ENCODE data around the gene PPY. TPM values are rescaled to one million over a fixed set of nuclear protein-coding genes. Genes with fewer than 3 reads are reported as not detected.
"Not testable (repeated sequence)": the region's sequence is repeated elsewhere in the genome, so short reads cannot be mapped to it uniquely, and the experiment has no call there.

PPY gene
- total RNA-seq, 1 experiment from 2014 or later = not detected

DNA sequence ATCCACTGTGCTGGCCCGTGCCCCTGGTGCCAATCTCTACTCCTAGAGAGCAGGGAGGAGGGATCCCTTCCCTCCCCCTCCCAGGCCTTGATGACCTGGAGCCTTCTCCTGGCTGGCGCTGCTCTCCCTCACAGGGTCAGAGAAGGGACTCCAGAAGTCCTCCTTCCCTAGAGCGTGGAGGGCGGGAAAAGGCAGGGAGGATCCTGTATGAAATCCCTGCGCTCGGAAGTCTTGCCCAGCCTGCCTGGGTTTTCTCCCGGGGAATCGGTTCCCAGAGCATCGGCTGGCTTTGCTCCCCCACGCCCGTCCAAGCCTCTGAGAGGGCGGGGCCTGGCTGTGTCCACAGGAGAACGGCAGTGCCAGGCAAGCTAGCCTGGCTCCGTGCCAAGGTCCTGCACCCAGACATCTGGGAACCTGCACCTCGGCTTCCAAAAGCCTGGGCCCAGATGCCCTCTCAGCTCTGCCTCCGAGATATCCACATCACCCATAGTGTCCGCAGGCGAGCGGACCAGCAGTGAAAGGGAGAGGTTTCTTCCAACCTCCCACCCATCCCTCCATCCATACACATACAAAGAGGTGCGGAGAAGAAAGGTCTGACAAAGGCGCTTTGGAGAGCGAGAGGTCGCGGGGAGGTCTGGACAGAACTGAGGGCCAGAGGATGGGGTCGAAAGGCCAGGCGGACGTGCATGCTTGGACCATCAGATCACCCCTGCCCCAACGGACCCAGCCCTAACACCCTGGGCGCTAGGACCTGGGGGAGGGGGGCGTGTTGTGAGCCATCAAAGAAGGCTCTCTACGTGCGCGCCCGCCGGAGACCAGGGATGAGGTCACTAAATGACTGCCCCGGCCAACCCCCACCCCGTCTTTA lies 36.1 kb downstream of the PPY start:
- no peak for DNase-seq (ENCODE audit: low spot score)

DNA sequence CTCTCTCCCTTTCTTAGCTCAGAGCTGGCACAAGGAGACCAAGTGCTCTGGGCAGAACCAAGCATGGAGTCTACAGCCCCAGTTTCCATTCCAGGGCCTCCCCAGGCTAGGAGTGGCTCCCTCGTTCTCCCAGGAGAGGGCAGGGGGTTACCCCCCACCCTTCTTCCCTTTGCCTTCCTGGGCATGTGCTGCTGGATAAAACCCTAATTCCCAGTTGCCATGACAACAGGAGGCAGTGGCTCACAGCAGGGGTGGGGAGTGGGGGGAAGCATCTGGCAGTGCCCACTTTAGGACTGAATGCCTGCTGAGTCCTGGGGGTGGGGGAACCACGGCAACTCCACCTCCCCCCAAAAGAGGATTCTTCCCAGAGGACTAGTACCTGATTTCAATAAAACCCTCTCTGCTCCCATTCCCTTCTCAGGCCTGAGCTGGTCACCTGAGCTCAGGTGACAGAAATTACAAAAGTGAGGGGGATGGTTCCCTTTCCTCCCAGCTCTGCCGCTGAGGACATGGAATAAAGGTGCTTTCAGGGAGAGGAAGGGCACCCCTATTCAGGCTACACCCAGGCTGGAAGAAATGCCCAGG lies 36.8 kb downstream of the PPY start:
- no peak for DNase-seq (ENCODE audit: low spot score)

DNA sequence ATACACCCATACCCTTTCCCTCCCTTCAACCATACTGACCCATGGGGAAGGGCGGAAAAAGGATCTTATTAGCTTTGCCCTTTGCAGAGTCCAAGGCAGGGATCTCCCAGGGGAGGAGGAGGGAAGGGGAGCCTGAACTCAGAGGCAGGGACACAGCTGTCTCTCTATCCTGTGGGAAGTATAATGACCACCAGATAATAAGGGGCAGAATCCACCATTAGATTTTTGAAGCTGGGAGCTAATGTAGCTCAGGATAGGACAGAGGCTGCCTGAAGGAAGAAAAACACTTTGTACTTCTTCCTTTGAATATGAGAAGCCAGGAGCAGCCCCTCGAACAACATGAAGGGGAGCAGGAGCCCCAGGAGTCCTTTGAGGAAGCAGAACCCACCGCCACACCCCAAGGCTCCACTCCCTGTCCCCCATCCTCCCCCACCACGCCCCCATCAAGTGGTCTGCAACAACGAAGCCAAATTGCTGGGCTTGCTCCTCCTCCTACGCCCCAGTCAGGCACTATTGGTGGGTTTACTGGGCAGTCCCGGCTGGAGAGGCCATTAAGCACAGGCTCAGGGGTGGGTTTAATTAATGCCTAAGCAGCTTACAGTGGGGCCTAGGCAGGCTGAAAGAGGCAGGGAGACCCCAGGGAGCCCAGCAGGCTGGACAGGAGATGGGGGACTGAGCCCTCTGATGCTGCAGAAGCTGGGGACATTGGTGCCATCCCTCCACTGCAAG lies 40.3 kb downstream of the PPY start:
- DNase-seq (ENCODE audit: low spot score) = no peak

DNA sequence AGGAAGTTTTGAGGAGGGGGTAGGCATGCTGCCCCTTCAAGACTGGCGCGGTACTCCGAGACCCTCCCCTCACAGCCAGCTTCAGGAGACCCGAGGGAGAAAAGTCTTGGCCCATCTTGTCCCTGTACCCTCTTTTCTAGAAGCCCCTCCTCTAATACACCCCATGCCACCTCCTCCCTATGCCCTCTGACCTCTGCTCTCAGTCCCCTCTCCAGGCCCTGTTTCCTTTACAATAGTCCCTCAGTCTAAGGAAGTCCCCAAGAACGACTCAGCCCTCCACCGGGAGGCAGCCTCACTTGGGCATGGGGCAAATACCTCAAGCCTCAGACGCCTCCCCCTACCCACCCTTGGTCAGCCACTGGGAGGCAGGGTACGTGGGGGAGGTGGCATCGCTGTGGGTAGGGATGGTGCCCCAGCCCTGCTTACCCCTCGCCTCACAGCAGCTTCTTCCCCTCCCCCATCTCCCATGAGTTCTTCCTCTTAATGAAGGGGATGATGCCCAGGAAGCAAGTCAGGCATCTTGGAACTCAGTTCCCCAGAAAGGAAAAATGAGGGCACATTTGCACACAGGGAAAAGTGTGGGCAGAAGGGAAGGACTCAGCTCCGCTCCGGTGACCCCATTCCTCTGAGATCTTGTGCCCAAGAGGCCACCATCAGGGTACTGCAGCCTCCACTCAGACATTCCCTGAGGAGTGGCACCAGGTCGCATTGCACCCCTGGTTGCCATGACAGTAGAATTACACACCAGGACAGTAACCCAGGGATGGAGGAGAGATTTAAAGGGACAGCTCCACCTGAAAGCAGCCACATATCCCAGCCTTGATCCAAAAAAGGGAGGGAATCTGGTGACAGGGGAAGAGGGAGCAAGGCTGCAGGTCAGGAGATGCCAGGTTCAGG lies 41.2 kb downstream of the PPY start:
- no peak for DNase-seq (ENCODE audit: low spot score)

DNA sequence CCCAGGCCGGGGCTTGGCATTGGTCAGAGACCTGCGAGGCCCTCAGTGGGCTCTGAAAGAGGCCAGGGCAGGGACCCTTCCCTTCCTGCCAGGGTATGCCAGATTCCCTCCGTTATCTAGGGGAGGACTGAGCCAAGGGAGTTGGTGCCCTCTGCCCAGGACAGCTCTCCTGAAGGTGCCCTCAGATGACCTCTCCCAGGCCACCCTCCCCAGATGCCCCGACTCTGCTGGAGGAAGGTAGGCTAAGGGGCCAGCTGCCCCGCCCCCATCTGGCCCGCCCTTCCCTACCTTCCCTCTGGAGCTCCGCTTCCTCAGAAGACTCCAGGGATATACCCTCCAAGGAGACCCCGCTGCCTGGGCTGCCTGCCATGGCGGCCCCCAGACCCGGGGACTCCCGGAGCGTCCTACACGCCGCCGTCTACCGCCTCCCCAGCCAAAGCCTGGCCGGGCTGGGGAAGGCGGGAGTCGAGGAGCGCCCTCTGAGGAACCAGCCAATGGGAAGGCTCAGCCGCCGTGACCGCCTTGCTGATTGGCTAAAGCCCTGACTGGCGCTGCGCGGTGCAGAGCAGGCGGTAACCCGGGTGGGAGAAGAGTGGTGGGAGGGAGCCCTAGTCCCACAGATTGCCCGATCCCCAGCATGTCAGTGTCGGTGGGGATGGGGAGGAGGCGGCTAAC lies 42.0 kb downstream of the PPY start:
- DNase-seq (ENCODE audit: low spot score) = peak; percentile 85

DNA sequence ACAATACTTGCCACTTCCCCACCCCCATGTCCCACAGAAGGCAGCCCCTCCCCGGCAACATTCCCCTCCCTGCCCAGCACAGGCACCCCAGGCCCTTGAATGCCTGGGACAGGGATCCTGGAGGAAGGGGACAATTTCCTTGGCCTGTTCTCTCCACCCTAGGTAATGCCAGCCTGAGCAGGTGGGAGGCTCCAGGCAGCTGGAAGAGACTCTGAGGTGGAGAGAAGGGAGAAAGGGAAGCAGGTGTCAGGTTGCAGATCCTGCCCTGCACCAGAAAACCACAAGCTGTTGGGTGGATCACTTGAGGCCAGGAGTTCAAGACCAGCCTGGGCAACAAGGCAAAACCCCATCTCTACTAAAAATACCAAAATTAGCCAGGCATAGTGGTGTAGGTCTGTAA lies 43.8 kb downstream of the PPY start:
- DNase-seq (ENCODE audit: low spot score) = no peak

DNA sequence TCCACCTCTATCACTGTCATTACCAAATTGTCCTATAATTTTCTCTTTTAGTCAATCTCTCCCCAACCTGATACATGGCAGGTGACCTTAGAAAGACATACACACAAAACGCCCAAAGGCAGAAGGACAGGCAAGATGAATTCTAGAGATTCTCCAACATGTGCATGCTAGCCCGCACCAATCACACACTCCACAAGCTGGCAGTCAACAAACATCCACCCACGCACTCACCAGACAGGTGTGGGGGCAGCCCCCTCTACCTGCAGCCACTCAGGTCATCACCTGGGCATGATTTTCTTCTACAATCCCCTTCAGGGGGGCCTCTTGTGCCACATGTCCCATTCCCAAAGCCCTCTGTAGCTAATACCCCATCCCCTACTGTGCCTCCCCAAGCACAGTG lies 44.4 kb downstream of the PPY start:
- no peak for DNase-seq (ENCODE audit: low spot score)

DNA sequence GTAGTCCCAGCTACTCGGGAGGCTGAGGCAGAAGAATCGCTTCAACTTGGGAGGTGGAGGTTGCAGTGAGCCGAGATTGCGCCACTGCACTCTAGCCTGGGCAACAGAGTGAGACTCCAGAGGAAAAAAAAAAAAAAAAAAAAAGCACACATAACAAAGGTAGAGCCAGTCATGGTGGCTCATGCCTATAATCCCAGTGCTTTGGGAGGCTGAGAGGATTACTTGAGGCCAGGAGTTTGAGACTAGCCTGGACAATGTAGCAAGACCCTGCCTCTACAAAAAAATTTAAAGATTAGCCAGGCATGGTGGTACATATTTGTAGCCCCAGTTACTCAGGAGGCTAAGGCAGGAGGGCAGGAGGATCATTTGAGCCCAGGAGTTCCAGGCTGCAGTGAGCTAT lies 47.8 kb downstream of the PPY start:
- DNase-seq (ENCODE audit: low spot score) = not testable (repeated sequence)

DNA sequence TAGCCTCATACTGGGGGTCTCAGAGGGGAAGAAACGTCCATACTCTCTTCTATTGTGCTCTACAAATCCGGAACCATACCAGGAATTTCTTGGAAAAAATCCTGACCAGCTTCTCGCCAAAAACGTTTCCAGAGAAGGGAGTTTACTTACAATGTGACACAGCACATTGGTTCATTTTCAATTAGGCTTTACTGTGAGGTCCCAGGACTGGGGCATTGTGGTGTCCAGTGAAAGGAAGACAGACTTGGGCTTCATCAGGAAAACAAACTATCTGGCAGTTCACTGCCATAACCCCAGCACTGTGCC lies 49.7 kb downstream of the PPY start:
- DNase-seq (ENCODE audit: low spot score) = no peak

DNA sequence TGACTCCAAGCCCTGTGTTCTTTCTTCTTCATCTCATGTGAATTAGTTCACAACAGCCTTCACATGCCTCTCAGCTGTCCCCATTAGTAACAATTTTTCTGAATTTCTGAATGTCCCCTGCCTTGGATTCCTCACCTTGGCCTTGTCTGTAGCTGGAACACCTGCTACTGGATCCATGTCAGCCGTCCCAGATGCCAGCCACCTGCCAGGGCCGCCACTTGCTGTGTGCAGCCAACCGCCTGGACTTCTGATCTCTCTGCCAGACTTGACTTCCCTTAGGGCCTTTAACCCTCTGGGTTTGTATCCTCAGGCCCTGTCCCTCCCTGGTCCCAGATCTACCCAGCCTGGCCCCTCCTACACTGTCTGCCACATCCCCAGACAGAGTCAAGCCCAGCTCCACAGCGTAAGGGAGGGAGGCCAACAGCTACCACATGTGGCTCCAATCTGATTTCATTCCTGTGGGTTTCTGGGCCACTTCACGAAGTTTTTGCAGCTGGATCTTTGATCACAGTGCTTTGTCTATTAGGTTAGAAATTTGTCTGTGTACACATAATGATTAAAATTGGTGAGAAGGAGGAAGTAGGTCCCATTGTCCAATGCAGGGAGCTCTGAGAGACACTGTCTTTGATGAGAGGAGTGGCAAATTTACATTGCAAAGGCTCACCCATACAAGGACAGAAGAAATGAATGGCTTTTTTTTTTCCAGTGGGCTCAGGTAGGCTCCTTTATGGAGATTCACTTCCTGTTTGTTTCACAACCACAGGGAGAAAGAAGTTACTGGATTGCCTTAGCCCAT lies 50.2 kb downstream of the PPY start:
- no peak for DNase-seq (ENCODE audit: low spot score)

Other genes starting within 250 kb of the PPY start
- 0.07 and 0.24 TPM in 2 replicates for gene SOST, start 183.7 kb downstream of the PPY start, total RNA-seq (2014; rRNA removed; shearing (Covaris generic))
- 74.8 and 84.6 TPM in 2 replicates for gene DUSP3, start 163.5 kb downstream of the PPY start, total RNA-seq (2014; rRNA removed; shearing (Covaris generic))
- gene CFAP97D1, start 162.0 kb downstream of the PPY start, total RNA-seq (2014; rRNA removed; shearing (Covaris generic)) = 0.24 TPM in 1 of 2 replicates, not detected in the other
- gene MPP3, start 109.3 kb downstream of the PPY start, total RNA-seq (2014; rRNA removed; shearing (Covaris generic)) = 11.6 and 19.1 TPM in 2 replicates
- gene CD300LG, start 95.3 kb downstream of the PPY start, total RNA-seq (2014; rRNA removed; shearing (Covaris generic)) = not detected in 2 replicates
- gene MPP2, start 34.9 kb downstream of the PPY start, total RNA-seq (2014; rRNA removed; shearing (Covaris generic)) = 4.8 TPM in 2 replicates
- not detected in 2 replicates for gene PYY, start 11.5 kb upstream of the PPY start, total RNA-seq (2014; rRNA removed; shearing (Covaris generic))
- 1.1 and 1.4 TPM in 2 replicates for gene NAGS, start 62.1 kb upstream of the PPY start, total RNA-seq (2014; rRNA removed; shearing (Covaris generic))
- gene TMEM101, start 72.5 kb upstream of the PPY start, total RNA-seq (2014; rRNA removed; shearing (Covaris generic)) = 48.3 and 73.8 TPM in 2 replicates
- 49.8 and 62.1 TPM in 2 replicates for gene LSM12, start 124.2 kb upstream of the PPY start, total RNA-seq (2014; rRNA removed; shearing (Covaris generic))
- 79.4 and 89.1 TPM in 2 replicates for gene G6PC3, start 128.3 kb upstream of the PPY start, total RNA-seq (2014; rRNA removed; shearing (Covaris generic))
- 33.8 and 41.0 TPM in 2 replicates for gene HDAC5, start 181.2 kb upstream of the PPY start, total RNA-seq (2014; rRNA removed; shearing (Covaris generic))
- 4.9 and 7.7 TPM in 2 replicates for gene HROB, start 199.5 kb upstream of the PPY start, total RNA-seq (2014; rRNA removed; shearing (Covaris generic))
- gene ASB16, start 228.2 kb upstream of the PPY start, total RNA-seq (2014; rRNA removed; shearing (Covaris generic)) = 0.29 TPM in 1 of 2 replicates, not detected in the other
- 32.9 and 33.7 TPM in 2 replicates for gene TMUB2, start 244.5 kb upstream of the PPY start, total RNA-seq (2014; rRNA removed; shearing (Covaris generic))

Data from A172 (cell line).